T-helper 2 cell (primary cell): ENCODE data around the gene EXOSC3.

ENCODE experiments used
- DNase-seq, 5 experiments: peaks; one replicate each; pipeline versions ENCODE4 v3.0.0 to v3.0.0-alpha.2; 2012 to 2022

Gene EXOSC3

DNA sequence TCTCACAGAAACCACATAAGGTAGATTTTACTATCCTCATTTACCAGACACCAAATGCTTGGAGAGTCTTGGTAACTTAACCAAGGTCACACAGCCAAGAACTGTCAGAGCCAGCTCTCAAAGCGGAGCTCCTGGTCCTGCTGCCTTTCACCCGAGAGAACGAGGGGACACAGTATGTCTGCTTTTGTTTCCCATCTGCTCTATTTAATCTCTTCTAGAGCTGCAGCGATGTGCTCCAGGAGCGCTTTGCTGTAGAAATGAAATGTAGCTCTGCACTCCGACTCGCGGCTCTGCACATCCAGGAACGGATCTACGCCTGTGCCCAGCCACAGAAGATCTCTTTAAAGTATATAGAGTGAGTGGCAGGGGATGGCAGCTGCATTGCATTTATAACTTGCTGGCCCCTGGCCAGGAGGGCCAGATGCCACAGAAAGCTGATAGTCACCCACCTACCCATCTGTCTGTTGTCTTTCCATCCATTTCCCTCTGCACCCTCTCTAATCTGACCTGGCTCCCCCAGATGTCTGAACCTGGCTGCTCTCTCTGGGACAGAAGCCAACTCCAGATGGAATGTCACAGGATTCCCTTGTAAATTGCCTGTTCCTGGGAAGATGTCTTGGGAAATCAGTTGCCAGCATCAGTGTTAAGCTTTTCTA lies 52.6 kb downstream of the EXOSC3 start:
- no peak for DNase-seq

DNA sequence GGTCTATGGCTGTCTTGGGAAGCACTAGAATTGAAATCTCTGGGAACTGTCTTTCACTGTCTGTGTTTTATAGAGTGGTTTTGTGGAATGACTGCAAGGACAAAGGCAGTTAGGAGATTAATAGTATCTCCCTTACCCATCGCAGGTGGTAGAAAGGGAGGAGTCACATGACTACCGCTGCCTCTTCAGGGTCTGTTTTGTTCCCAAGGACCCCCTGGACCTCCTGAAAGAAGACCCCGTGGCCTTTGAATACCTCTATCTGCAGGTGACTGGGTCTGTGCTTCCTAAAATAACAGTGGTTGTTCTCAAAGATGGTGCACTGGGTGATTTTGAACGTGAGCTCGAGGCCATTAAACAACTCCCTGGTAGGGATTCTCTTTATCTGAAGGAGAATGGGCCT lies 54.0 kb downstream of the EXOSC3 start:
- DNase-seq, result no peak

DNA sequence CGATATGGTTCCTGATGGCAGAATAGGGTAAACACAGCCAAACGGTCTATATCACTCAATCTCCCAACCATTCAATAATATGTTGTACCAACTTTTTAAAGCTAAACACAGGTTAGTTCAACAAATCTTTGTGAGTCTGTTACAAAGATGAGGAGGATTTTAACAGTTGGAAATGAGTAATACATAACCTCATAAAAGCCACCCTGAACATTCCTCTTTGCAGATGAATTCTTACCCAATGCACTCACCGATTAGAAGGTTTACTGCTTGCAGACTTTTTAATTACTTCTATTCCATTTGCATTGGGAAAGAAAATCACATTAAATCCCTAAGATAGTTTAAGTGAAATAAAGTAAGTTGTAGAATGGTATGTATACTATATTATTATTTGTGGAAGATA lies 54.6 kb downstream of the EXOSC3 start:
- DNase-seq, result no peak
